Fibroblast of lung (primary cell): Measurements from ENCODE around the gene EFCAB6.

ENCODE experiments used
- EZH2 ChIP-seq: IDR thresholded peaks from 2 replicates; pipeline ENCODE4 v1.5.1; 2012; ENCODE audit warnings: low read length, control low read depth, mild to moderate bottlenecking; ENCODE audit errors: missing control alignments
- TF ChIP-seq, protein P1 (sequence below), 2 donors: IDR thresholded peaks in 1 of 2; conservative IDR thresholded peaks in 1 of 2; 1 replicate in 1 of 2; 2 replicates in 1 of 2; pipeline ENCODE4 v1.5.1; 2011 to 2012; ENCODE audit warnings: low read length in 2 of 2, control low read depth in 1 of 2, inconsistent platforms in 1 of 2, low read depth in 1 of 2, mild to moderate bottlenecking in 1 of 2

- TF ChIP-seq, protein P1, sequence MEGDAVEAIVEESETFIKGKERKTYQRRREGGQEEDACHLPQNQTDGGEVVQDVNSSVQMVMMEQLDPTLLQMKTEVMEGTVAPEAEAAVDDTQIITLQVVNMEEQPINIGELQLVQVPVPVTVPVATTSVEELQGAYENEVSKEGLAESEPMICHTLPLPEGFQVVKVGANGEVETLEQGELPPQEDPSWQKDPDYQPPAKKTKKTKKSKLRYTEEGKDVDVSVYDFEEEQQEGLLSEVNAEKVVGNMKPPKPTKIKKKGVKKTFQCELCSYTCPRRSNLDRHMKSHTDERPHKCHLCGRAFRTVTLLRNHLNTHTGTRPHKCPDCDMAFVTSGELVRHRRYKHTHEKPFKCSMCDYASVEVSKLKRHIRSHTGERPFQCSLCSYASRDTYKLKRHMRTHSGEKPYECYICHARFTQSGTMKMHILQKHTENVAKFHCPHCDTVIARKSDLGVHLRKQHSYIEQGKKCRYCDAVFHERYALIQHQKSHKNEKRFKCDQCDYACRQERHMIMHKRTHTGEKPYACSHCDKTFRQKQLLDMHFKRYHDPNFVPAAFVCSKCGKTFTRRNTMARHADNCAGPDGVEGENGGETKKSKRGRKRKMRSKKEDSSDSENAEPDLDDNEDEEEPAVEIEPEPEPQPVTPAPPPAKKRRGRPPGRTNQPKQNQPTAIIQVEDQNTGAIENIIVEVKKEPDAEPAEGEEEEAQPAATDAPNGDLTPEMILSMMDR (conservative IDR thresholded peaks at IDR 0.05 in 1 of 2, IDR thresholded peaks at IDR 0.05 in 1 of 2; ENCODE audit: low read depth in 1 of 2, low read length in 2 of 2), result no peak
- no peak for TF ChIP-seq EZH2
Observed at GRCh38 chr22:43504666-43505261, 307.3 kb downstream of the EFCAB6 start.
